ENCODE data around the gene PGA4.

DNA sequence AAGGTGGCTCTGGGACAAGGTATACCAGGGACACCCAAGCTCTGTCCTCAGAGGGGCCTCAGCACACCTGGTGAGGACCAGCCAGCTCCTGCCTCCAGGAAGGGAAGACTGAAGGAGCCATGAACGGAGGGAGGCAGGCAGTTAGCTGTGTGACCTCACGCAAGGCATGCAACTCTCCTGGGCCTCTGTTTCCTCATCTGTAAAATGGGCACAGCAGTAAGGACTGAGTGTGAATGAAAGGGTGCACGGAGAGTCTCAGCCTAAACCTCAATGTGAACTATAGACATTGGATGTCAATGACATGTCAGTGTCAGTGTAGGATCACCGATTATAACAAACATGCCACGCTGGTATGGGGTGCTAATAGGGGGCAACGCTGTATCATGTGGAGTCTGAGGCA lies 37.2 kb downstream of the PGA4 start:
- no peak for TF ChIP-seq KDM5A (IDR thresholded peaks at IDR 0.05)
- TF ChIP-seq, protein P1, sequence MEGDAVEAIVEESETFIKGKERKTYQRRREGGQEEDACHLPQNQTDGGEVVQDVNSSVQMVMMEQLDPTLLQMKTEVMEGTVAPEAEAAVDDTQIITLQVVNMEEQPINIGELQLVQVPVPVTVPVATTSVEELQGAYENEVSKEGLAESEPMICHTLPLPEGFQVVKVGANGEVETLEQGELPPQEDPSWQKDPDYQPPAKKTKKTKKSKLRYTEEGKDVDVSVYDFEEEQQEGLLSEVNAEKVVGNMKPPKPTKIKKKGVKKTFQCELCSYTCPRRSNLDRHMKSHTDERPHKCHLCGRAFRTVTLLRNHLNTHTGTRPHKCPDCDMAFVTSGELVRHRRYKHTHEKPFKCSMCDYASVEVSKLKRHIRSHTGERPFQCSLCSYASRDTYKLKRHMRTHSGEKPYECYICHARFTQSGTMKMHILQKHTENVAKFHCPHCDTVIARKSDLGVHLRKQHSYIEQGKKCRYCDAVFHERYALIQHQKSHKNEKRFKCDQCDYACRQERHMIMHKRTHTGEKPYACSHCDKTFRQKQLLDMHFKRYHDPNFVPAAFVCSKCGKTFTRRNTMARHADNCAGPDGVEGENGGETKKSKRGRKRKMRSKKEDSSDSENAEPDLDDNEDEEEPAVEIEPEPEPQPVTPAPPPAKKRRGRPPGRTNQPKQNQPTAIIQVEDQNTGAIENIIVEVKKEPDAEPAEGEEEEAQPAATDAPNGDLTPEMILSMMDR (IDR thresholded peaks at IDR 0.05): no peak
- no peak for TF ChIP-seq CHD4 (IDR thresholded peaks at IDR 0.05; ENCODE audit: borderline replicate concordance)
- no peak for TF ChIP-seq RFX5 (IDR thresholded peaks at IDR 0.05)
- no peak for TF ChIP-seq SMC3 (IDR thresholded peaks at IDR 0.05)
- no peak for TF ChIP-seq NPAS2 (CRISPR knock-in tag; IDR thresholded peaks at IDR 0.05; ENCODE audit: borderline replicate concordance)
- TF ChIP-seq, protein P2, sequence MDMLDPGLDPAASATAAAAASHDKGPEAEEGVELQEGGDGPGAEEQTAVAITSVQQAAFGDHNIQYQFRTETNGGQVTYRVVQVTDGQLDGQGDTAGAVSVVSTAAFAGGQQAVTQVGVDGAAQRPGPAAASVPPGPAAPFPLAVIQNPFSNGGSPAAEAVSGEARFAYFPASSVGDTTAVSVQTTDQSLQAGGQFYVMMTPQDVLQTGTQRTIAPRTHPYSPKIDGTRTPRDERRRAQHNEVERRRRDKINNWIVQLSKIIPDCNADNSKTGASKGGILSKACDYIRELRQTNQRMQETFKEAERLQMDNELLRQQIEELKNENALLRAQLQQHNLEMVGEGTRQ (IDR thresholded peaks at IDR 0.05): no peak
- TF ChIP-seq POLR2A (IDR thresholded peaks at IDR 0.05; ENCODE audit: low read length): no peak
- no peak for TF ChIP-seq GATA3 (IDR thresholded peaks at IDR 0.05; ENCODE audit: borderline replicate concordance)
- TF ChIP-seq, protein P3, sequence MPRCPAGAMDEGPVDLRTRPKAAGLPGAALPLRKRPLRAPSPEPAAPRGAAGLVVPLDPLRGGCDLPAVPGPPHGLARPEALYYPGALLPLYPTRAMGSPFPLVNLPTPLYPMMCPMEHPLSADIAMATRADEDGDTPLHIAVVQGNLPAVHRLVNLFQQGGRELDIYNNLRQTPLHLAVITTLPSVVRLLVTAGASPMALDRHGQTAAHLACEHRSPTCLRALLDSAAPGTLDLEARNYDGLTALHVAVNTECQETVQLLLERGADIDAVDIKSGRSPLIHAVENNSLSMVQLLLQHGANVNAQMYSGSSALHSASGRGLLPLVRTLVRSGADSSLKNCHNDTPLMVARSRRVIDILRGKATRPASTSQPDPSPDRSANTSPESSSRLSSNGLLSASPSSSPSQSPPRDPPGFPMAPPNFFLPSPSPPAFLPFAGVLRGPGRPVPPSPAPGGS (IDR thresholded peaks at IDR 0.05): no peak
- TF ChIP-seq MAZ (IDR thresholded peaks at IDR 0.05; ENCODE audit: borderline replicate concordance, low read depth, low read length): no peak
- TF ChIP-seq EP300 (IDR thresholded peaks at IDR 0.05): no peak
- no peak for TF ChIP-seq SREBF2 (IDR thresholded peaks at IDR 0.05)
- no peak for TF ChIP-seq CEBPB (IDR thresholded peaks at IDR 0.05)

Measured in A549 (cell line).